ENCODE measurements around the gene RASSF8. TPM values are rescaled to one million over a fixed set of nuclear protein-coding genes. Genes with fewer than 3 reads are reported as not detected.

RASSF8 gene
- total RNA-seq, 1 donor from 2014 or later: 74.3 TPM

DNA sequence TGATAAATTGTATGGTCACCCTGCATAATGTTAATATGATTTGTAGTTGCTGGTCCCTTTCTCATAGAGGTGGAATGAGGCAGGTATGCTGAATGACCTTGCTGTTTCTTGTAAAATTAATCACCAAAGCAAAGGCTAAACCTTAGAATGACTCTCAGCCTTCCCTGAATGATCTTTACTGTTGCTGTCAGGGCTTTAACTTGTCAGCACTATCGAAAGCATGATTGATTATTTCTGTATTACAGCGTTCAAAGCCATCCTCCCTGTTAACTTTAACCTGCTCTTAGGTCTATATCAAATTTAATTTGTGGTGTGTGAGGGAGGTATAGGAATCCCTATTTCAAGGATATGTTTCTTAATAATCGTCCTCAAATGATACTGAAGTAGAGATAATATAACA, 23.1 kb downstream of the RASSF8 start:
- H3K4me1 Mint-ChIP-seq (ENCODE audit: unreplicated experiment): peaks cover 29% of the 10 kb centered on the region
- no peak for DNase-seq (ENCODE audit: extremely low spot score, unreplicated experiment)
- H3K27me3 Mint-ChIP-seq (ENCODE audit: unreplicated experiment): no peaks in the 10 kb centered on the region
- H3K9me3 Mint-ChIP-seq (ENCODE audit: unreplicated experiment): no peaks in the 10 kb centered on the region
- H3K36me3 Mint-ChIP-seq (ENCODE audit: unreplicated experiment): no peaks in the 10 kb centered on the region
- TF ChIP-seq, protein P1, sequence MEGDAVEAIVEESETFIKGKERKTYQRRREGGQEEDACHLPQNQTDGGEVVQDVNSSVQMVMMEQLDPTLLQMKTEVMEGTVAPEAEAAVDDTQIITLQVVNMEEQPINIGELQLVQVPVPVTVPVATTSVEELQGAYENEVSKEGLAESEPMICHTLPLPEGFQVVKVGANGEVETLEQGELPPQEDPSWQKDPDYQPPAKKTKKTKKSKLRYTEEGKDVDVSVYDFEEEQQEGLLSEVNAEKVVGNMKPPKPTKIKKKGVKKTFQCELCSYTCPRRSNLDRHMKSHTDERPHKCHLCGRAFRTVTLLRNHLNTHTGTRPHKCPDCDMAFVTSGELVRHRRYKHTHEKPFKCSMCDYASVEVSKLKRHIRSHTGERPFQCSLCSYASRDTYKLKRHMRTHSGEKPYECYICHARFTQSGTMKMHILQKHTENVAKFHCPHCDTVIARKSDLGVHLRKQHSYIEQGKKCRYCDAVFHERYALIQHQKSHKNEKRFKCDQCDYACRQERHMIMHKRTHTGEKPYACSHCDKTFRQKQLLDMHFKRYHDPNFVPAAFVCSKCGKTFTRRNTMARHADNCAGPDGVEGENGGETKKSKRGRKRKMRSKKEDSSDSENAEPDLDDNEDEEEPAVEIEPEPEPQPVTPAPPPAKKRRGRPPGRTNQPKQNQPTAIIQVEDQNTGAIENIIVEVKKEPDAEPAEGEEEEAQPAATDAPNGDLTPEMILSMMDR (IDR thresholded peaks at IDR 0.05): no peak
- H3K4me3 Mint-ChIP-seq (ENCODE audit: unreplicated experiment): no peak overlapping the region
- no peak overlapping the region for H3K27ac Mint-ChIP-seq (ENCODE audit: unreplicated experiment)

DNA sequence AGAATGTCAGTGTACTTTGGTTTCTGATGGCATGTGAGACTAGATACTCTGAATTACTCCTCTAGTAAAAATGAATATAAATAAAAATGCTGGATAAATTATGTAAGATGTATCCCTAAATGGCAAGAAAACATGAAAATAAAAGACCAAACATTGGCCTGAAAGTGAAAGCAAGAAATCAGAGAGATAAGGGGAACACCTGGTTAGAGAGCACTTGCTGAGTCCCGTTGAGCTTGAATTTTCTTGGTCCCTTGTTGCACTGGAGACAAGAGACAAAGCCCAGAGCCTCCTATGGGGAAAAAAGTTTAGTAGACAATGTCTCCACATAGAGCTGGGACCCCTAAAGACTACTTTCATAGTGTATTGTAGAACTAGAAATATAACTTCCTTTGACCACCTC, 23.9 kb downstream of the RASSF8 start:
- no peaks in the 10 kb centered on the region for H3K9me3 Mint-ChIP-seq (ENCODE audit: unreplicated experiment)
- no peak overlapping the region for H3K27ac Mint-ChIP-seq (ENCODE audit: unreplicated experiment)
- no peak overlapping the region for H3K4me3 Mint-ChIP-seq (ENCODE audit: unreplicated experiment)
- TF ChIP-seq, protein P1 (IDR thresholded peaks at IDR 0.05): no peak
- no peaks in the 10 kb centered on the region for H3K36me3 Mint-ChIP-seq (ENCODE audit: unreplicated experiment)
- DNase-seq (ENCODE audit: extremely low spot score, unreplicated experiment): no peak
- H3K27me3 Mint-ChIP-seq (ENCODE audit: unreplicated experiment): no peaks in the 10 kb centered on the region
- peaks cover 31% of the 10 kb centered on the region for H3K4me1 Mint-ChIP-seq (ENCODE audit: unreplicated experiment)

DNA sequence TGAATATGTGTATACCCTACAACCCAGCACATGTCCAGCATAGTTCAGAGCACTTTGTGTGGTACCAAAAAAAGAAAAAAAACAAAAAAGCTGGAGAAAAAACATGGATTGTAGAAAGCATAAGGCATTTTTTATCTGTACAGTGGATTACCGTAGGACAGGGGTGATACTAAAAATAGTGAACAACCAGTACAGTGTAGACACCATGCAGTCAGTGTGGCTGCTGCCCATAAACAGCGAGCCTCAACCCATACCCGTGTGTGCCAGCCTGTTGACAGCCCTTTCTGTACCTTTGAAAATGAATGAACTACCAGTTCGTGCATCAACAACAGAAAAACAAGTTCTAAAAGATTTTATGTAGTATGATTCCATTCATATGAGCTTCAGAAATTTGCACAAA, 25.1 kb downstream of the RASSF8 start:
- H3K27ac Mint-ChIP-seq (ENCODE audit: unreplicated experiment): no peak overlapping the region
- TF ChIP-seq, protein P1 (IDR thresholded peaks at IDR 0.05): no peak
- DNase-seq (ENCODE audit: extremely low spot score, unreplicated experiment): no peak
- no peak overlapping the region for H3K4me3 Mint-ChIP-seq (ENCODE audit: unreplicated experiment)
- peaks cover 30% of the 10 kb centered on the region for H3K4me1 Mint-ChIP-seq (ENCODE audit: unreplicated experiment)
- no peaks in the 10 kb centered on the region for H3K36me3 Mint-ChIP-seq (ENCODE audit: unreplicated experiment)
- no peaks in the 10 kb centered on the region for H3K27me3 Mint-ChIP-seq (ENCODE audit: unreplicated experiment)
- H3K9me3 Mint-ChIP-seq (ENCODE audit: unreplicated experiment): no peaks in the 10 kb centered on the region

DNA sequence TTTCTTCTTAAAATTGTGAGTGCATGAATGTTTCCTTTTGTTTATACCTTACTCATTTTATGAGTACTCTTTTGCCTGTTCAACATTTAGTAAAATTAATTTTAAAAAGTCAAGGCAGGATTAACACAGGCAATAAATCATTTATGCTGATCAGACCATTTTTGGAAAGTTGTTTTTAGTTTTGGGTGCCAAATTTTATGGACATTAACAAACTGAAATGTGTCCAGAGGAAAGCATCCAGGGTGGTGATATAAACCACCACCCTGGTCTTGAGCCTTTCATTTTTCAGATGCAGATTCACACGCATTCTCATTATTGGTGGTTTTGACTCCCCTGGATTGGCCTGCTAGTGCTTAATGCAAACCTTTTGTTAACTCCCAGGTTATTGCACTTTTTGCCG, 26.3 kb downstream of the RASSF8 start:
- no peak overlapping the region for H3K27ac Mint-ChIP-seq (ENCODE audit: unreplicated experiment)
- H3K9me3 Mint-ChIP-seq (ENCODE audit: unreplicated experiment): no peaks in the 10 kb centered on the region
- peaks cover 26% of the 10 kb centered on the region for H3K4me1 Mint-ChIP-seq (ENCODE audit: unreplicated experiment)
- TF ChIP-seq, protein P1 (IDR thresholded peaks at IDR 0.05): no peak
- H3K27me3 Mint-ChIP-seq (ENCODE audit: unreplicated experiment): no peaks in the 10 kb centered on the region
- no peak for DNase-seq (ENCODE audit: extremely low spot score, unreplicated experiment)
- no peaks in the 10 kb centered on the region for H3K36me3 Mint-ChIP-seq (ENCODE audit: unreplicated experiment)
- H3K4me3 Mint-ChIP-seq (ENCODE audit: unreplicated experiment): no peak overlapping the region

DNA sequence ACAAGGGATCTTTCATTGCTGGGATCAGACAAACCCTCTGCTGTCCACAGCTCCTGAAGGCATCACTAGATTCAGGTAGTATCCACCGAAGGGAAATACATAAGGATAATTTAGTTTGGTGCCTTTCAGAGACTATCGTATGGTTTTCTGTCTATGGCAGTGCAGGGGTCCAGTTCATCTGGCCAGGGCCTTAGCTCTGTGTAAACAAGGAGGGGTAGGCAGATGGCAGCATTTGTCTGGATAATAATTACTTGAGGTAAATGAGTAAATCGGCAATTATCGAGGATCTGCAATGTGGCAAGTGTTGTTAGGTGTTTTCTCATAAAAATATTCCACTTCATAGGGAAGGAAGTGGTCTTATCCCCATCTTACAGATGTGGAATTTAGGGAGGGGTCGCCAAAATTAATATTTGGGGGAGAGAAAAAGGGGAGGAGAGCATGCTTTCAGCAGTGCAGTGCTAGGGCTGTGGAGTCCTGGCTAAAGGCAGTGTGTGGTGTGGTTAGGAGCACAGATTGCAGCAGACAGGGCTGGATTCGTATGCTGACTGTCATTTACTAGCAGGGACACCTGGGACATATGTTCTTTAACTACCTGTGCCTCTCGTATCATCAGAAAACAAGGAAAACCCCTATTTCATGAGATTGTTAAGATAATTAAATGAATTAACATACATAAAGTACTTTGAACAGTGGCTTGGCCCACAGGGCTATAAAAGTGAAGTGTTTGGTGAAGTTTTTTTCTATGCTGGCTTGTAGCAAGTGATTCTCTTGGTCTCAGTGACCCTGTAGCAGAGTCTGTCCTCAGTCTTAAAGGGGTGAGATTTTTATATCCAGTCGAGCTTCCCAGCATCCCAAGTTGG, 27.1 kb downstream of the RASSF8 start:
- Mint-ChIP-seq H3K36me3 (ENCODE audit: unreplicated experiment) (no peaks in the 10 kb centered on the region), H3K27ac (ENCODE audit: unreplicated experiment) (no peak overlapping the region), H3K9me3 (ENCODE audit: unreplicated experiment) (no peaks in the 10 kb centered on the region), H3K4me1 (ENCODE audit: unreplicated experiment) (peaks cover 24% of the 10 kb centered on the region), H3K27me3 (ENCODE audit: unreplicated experiment) (no peaks in the 10 kb centered on the region), H3K4me3 (ENCODE audit: unreplicated experiment) (no peak overlapping the region)
- TF ChIP-seq, protein P1 (IDR thresholded peaks at IDR 0.05): no peak
- no peak for DNase-seq (ENCODE audit: extremely low spot score, unreplicated experiment)
